GM19397 (cell line): ENCODE data around the gene SPON1.
"Not testable (repeated sequence)": the region's sequence is repeated elsewhere in the genome, so short reads cannot be mapped to it uniquely, and the experiment has no call there.

ENCODE experiments used
- ATAC-seq: cut with Tn5 transposase; IDR thresholded peaks from one replicate; pipeline ENCODE4 v1.9.1; 2021; ENCODE audit warnings: mild to moderate bottlenecking, moderate library complexity; ENCODE audit not compliant: unreplicated experiment

Gene SPON1

DNA sequence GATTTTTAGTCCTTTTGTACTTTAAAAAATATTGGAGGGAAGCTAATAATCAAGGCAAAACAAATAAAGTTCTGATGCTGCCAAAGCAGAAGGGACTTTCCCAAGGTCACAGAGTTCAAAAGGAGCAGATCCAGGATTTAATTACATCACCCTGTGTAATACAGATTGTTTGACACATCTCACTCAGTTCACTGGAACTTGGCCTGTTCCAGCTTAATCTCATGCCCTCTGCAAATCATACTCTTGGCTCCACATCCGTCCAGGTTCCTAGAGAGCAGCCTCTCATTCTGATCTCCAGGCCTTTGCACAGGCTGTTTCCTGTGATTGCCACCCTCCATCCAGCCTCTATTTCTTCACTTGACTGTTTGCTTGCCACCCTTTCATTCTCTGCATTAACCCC, 151.7 kb downstream of the SPON1 start:
- ATAC-seq, result no peak

GRCh38 chr11:14114786-14115185, 152.3 kb downstream of the SPON1 start:
- ATAC-seq, result no peak

DNA sequence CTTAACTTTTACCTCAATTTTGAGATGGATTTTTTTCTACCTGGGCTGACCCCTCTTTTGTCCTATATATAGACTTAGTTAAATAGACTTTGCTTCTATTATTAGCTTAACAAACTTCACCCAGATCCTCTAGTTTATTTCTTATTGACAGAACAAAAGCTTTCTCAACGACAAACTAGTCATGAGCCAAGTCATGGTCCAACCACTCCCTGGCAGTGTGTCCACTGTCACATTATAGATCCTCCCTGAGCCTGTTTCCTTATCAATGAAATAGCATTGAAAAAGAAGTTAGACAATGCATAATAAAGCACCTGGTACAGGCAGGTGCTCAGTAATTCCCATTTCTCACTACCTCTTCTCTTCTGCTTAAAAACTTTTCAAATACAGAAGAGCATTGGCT, 155.1 kb downstream of the SPON1 start:
- no peak for ATAC-seq

GRCh38 chr11:14118072-14118471, 155.5 kb downstream of the SPON1 start:
- ATAC-seq, result no peak

DNA sequence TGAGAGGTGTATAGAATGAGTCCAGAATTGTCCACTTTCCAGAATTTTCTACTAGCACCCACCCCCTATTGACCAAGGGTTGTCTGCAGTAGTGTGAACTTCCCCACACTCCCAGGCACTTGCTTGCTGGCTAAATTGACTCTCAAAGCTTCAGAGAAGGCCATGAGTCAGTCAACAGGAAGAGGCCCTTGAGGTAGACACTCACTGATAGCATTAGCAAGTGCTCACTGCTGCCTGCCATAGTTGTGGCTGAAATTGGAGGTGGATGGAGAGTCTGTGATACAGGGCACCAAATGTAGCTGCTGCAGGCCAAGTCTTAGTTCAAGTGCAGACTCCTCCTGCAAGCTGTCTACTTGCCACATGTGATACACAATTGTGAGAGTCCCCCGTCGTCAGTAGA, 156.8 kb downstream of the SPON1 start:
- no peak for ATAC-seq

DNA sequence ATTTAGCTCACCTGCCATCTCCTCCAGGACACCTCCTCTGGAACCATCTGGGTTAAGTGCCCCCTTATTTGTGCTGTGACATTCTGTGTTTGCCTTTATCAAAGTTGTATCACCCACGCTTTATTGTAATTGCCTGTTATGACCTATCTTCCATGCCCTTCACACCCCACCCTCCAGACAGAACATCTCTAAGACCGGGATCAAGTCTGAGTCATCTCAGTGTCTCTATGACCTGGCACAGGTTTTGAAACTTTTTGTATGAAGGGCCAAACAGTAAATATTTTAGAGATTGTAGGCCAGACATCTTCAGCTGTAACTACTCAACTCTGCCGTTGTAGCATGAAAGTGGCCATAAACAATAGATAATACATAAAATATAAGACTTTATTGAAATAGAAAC, 161.8 kb downstream of the SPON1 start:
- no peak for ATAC-seq

DNA sequence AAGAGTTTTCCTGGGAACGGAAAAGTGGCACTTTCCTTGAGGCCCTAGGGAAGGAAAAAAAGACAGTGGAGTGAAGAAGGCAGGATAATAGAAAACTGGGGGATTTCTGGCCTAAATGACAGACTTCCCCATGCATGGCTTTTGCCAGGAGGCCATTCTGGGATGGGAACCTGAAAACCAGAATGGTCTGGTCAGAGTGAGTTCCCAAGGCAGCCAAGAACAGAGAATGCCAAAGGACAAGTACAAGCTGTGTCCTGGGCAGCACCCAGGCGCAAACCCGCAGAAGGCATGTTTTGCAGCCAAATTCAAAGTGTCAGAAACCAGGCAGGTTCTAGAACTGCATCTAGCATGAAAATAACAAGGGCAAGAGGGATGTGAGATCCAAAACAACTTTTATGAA, 162.4 kb downstream of the SPON1 start:
- no peak for ATAC-seq

DNA sequence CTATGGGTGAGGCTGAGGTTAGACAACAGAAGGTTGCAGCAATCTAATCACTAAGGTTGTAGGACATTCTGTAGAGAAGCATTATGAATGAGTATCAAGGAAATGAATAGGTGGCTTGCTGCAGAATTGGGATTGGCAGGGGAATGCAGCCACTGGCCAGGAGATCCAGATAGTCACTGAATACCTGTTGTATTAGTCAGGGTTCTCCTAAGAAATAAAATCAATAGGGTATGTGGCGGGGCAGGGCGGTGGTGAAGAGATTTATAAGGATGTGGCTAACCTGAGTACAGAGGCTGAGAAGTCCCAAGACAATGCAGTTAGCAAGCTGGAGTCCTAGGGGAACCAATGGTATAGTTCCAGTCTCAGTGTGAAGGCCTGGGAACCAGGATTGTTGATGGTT, 163.0 kb downstream of the SPON1 start:
- ATAC-seq, result no peak

GRCh38 chr11:14127679-14128078, 165.2 kb downstream of the SPON1 start:
- no peak for ATAC-seq

- no peak for ATAC-seq
Observed at GRCh38 chr11:14132312-14132711, 169.8 kb downstream of the SPON1 start.

DNA sequence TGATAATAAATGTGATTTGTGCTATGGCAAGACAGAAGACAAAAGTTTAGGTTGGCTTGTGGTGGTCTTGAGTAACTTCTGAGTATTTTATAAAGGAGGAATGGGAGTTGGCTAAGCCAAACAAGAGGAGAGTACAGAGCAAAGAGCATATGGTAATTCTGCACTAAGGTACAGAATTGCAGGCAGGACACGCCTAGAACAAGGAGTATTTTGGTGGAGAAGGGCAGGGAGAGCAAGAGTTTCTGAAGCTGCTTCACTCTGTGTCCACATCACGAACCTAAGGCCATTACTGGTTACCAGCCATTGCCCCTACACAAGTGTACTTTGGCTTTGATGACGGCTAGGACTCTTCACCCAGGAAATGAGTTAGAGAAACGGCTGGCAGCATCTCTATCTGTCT, 170.9 kb downstream of the SPON1 start:
- ATAC-seq, result no peak

GRCh38 chr11:14136561-14136960, 174.0 kb downstream of the SPON1 start:
- no peak for ATAC-seq

DNA sequence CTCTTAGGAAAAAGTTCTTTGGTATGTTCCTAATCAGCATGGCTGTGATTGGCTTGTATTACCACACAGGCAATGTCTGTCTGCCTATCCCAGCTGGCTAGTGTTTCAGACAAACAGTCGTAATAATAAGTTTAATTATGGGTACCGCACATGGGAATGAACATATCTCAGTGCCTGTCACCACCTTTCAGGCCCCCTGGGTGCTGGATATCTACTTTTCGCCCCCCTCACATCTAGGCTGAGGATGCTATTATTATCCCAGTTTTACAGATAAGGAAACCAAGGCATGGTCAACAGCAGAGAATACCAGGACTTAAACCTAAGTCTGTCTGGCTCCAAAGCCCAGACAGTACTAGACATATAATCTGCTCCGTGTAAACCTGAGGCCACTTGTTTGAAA, 174.8 kb downstream of the SPON1 start:
- no peak for ATAC-seq

DNA sequence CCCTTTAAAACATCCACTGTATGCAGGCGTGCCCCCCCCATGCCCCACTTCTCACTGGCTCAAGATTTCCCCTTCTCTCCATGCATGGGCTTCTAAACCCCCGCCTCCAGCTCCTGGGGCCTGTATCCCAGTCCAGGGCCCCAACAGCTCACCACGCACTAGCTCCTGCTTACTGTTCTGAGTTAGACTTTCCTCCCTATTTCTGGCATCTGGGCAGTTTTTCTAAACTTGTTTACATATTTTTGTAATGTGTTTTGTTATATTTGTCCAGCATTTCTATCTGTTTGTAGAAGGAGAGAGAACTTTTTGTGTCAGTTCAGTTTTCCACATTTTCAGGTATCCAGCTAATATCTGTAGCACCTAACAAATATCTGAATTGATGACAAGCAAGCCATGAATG, 178.5 kb downstream of the SPON1 start:
- ATAC-seq, result no peak

GRCh38 chr11:14141676-14142075, 179.2 kb downstream of the SPON1 start:
- no peak for ATAC-seq

DNA sequence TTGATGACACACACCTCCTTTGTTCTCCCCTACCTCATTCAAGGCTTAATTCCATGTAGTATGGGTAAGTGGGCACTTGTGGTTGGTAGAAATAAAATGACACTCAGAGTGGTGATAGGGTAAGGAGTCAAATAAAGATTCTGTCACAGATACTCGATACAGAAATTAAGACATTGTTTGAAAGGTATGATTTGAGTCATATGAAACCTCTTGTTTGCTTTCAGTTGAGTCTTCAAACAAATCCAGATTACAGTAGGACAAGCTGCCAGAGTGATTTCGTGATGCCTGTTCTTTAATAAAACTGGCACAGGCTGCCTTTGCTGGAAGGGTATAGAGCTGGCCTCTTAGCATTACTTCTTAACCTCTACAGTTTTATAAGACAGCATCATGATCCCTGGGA, 182.4 kb downstream of the SPON1 start:
- ATAC-seq, result no peak

- no peak for ATAC-seq
Observed at GRCh38 chr11:14148653-14149273, 186.2 kb downstream of the SPON1 start.

DNA sequence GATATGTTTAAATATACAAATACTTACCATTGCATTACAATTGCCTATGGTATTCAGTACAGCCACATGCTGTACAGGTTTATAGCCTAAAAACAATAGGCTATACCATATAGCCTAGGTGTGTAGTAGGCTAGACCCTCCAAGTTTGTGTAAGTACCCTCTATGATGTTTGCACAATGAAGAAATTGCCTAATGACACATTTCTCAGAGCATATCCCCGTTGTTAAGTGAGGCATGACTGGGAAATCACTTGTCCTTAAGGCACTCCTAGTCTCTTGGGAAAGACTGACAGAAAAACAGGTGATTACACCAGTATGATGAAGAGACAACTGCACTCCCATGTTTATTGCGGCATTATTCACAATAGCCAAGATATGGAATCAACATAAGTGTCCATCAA, 187.2 kb downstream of the SPON1 start:
- ATAC-seq, result no peak

GRCh38 chr11:14150878-14151277, 188.4 kb downstream of the SPON1 start:
- no peak for ATAC-seq

- ATAC-seq, result not testable (repeated sequence)
Observed at GRCh38 chr11:14154103-14154502, 191.6 kb downstream of the SPON1 start.

GRCh38 chr11:14158393-14158792, 195.9 kb downstream of the SPON1 start:
- ATAC-seq, result no peak

DNA sequence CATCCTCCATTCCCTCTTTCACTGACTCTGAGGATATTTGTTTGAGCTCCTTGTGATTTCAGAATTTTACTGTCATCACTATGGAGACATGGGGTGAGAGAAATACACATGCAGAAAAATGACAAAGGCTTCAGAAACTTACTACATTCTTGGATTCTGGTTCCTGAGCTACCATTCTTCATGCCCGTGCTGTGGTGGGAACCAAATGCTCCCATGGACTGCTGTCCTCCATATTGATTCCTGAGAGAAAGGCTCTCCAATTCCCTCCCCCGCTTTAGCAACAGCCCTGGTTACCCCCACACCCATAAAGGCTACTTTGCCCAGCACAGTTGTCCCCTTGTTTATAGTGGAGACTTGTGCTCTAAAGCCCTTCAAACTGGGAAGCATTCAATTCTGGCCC, 201.1 kb downstream of the SPON1 start:
- ATAC-seq, result no peak

GRCh38 chr11:14173679-14174078, 211.2 kb downstream of the SPON1 start:
- not testable (repeated sequence) for ATAC-seq
